Kidney (tissue), 14 donors: ENCODE data around the gene VPS37D. TPM values are rescaled to one million over a fixed set of nuclear protein-coding genes. Genes with fewer than 3 reads are reported as not detected.

Experiments
- DNase-seq, 5 donors: peaks; one replicate each; pipeline ENCODE4 v3.0.0-alpha.2; 2013 to 2020
- FAIRE-seq: peaks from 2 replicates; lab custom pipeline; 2012; peaks lifted over from hg19 to GRCh38; lab: Jason Lieb, UNC
- H3K27ac ChIP-seq, 2 donors: one replicate each; pipeline ENCODE4 v1.7.0; 2013; ENCODE audit warnings: low read depth in 2 of 2, low read length in 2 of 2, inconsistent platforms in 1 of 2
- H3K27me3 ChIP-seq: one replicate; pipeline ENCODE4 v1.7.1; 2013; ENCODE audit warnings: low read length, inconsistent platforms; ENCODE audit not compliant: control insufficient read depth, insufficient read depth
- H3K36me3 ChIP-seq, 3 donors: one replicate each; pipeline versions ENCODE4 v1.7.0 to v1.7.1; 2013; ENCODE audit warnings: low read length in 3 of 3, control low read depth in 1 of 3, inconsistent platforms in 1 of 3; ENCODE audit not compliant: insufficient read depth in 3 of 3, control insufficient read depth in 2 of 3
- H3K4me1 ChIP-seq, 3 donors: one replicate each; pipeline versions ENCODE4 v1.7.0 to v1.7.1; 2013; ENCODE audit warnings: low read length in 3 of 3, inconsistent platforms in 1 of 3, low read depth in 1 of 3; ENCODE audit not compliant: control insufficient read depth in 2 of 3, insufficient read depth in 2 of 3
- H3K4me3 ChIP-seq, 3 donors: one replicate each; pipeline versions ENCODE4 v1.7.0 to v1.8.1; 2013; ENCODE audit warnings: low read length in 3 of 3, control low read depth in 1 of 3, inconsistent platforms in 1 of 3
- H3K9ac ChIP-seq, 3 donors: one replicate each; pipeline versions ENCODE4 v1.7.0 to v1.7.1; 2013; ENCODE audit warnings: low read length in 3 of 3, control low read depth in 1 of 3, inconsistent platforms in 1 of 3
- H3K9me3 ChIP-seq, 3 donors: one replicate each; pipeline versions ENCODE4 v1.7.0 to v1.7.1; 2013; ENCODE audit warnings: low read length in 3 of 3, control low read depth in 1 of 3, inconsistent platforms in 1 of 3; ENCODE audit not compliant: control insufficient read depth in 2 of 3, insufficient read depth in 1 of 3
- intact Hi-C: fragments of 100-400 bp; cut with DNase I; formaldehyde crosslinking; loops from one replicate; pipeline ENCODE4 v1.11.1; 2022
- polyA plus RNA-seq: library from polyadenylated mRNA; stranded (reverse); fragments of 350-450 nt; fragmentation: Illumina TruSeq; extraction: RNeasy Lipid Tissue Mini Kit (QIAGEN cat#74804); gene quantifications from one replicate; pipeline ENCODE4 v1.2.3, GENCODE V29; 2014; ENCODE audit warnings: low read depth, low replicate concordance; ENCODE audit not compliant: insufficient read depth
- total RNA-seq: library from RNA; stranded (reverse); fragmentation: NEBNext Ultra II Directional; extraction: Animal tissue kit (Norgen Biotek cat#: 25700); gene quantifications from one replicate; pipeline ENCODE4 v1.2.1, GENCODE V29; 2021
- TF ChIP-seq, protein P1 (sequence below): IDR thresholded peaks from 3 replicates; pipeline ENCODE4 v1.5.1; 2012; ENCODE audit warnings: mild to moderate bottlenecking, moderate library complexity, borderline replicate concordance; ENCODE audit not compliant: insufficient read depth; ENCODE audit errors: extremely low read depth
- donor health status: control.
- donor health status: control.
- donor health status: control.
- donor health status: control.
- donor health status: control.
- donor health status: DM: yes; HTN: yes; CAD: no.
- donor health status: Normal renal cell carcinoma (clear cell type).

VPS37D gene
- total and polyA plus RNA-seq, 2 donors from 2014 or later = 13.2 to 19.3 TPM

DNA sequence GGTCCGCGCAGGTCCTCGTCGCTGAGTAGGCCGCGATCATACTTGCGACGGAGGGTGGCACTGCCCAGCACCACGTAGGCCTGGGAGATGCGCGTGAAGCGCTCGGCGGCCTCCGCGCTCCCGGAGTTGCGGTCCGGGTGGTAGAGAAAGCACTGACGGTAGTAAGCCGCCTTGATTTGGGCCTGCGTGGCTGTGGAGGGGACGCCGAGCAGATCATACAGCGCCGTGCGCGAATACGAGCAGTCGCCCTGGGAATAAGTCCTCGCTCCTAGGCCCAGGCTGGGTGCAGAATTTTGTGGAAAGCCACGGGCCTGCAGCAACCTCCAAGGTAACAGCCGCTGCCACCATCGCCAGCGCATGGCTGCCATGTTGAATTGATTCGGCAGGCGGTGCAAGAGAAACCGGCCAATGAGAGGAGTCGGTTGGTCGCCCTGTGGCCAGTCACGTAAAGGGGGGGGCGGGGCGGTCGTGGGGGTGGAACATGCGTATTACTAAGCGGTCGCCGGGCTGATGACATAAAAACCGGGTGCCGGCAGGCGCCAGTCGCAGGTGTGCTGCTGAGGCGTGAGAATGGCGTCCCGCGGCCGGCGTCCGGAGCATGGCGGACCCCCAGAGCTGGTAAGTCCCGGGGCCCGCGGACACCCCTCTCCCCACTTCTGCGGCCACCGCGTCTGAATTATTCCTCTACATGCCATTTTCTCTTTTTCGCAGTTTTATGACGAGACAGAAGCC, 15.6 kb downstream of the VPS37D start, which contains the start of the genes BUD23 and DNAJC30:
Gene BUD23, plus strand, starts transcription at position 542 of the 732 bp plus-strand sequence. Its CDS starts 29 bp downstream, at position 571.
Gene DNAJC30, minus strand, starts transcription at position 398 of the 732 bp plus-strand sequence. Its CDS starts 30 bp downstream, at position 368.
- intact Hi-C loops = no loop called here

DNA sequence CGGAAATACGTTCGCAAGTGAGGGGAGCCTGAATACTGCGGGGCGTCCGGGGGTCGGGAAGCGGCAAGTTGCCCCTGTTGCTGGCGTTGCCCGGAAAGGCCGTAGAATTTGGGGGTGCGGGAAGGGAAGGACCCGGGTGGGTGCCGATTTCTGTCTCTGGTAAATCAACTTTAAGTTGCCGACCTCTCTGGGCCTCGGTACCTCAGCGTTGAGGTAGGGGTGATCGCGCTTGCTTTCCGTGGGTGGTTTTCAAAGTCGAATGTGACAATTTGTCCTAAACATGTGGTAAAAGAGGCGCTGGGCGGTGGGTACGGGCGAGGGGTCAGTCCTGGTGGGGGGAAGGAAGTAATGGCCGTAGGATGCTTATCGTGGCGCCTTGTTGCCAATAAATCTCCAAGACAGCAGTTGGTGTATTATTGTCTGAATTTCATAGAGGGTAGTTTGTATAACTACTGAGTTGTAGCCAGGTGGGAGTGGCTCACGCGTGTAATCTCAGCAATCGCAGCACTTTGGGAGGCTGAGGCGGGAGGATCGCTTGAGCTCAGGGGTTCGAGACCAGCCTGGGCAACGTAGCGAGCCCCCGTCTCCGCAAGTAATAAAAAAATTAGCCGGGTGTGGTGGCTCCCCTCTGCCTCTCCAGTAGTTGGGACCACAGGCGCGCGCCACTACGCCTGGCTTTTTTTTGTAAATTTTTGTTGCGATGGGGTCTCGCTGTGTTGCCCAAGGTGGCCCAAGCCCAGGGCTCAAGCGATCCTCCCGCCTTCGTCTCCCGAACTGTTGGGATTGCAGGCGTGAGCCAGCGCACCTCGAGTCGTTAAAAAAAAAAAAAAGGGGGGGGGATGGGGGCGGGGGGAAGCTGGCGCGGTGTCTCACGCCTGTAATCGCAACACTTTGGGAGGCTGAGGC, 16.4 kb downstream of the VPS37D start:
- H3K36me3 ChIP-seq = peaks cover 2 to 11% (median 3%) of the 10 kb centered on the region in 3 donors
- no peak overlapping the region for H3K27ac ChIP-seq
- intact Hi-C loops = no loop called here
- no peaks in the 10 kb centered on the region for H3K27me3 ChIP-seq
- H3K9me3 ChIP-seq = no peaks in the 10 kb centered on the region
- FAIRE-seq = no peak
- DNase-seq = peak in 2 of 5 donors; percentile 50 to 74
- TF ChIP-seq, protein P1, sequence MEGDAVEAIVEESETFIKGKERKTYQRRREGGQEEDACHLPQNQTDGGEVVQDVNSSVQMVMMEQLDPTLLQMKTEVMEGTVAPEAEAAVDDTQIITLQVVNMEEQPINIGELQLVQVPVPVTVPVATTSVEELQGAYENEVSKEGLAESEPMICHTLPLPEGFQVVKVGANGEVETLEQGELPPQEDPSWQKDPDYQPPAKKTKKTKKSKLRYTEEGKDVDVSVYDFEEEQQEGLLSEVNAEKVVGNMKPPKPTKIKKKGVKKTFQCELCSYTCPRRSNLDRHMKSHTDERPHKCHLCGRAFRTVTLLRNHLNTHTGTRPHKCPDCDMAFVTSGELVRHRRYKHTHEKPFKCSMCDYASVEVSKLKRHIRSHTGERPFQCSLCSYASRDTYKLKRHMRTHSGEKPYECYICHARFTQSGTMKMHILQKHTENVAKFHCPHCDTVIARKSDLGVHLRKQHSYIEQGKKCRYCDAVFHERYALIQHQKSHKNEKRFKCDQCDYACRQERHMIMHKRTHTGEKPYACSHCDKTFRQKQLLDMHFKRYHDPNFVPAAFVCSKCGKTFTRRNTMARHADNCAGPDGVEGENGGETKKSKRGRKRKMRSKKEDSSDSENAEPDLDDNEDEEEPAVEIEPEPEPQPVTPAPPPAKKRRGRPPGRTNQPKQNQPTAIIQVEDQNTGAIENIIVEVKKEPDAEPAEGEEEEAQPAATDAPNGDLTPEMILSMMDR = no peak
- peak overlapping the region; percentile 77 to 98 (median 81) for H3K4me3 ChIP-seq
- H3K4me1 ChIP-seq = peaks cover 4 to 15% (median 13%) of the 10 kb centered on the region in 3 donors
- H3K9ac ChIP-seq = peak overlapping the region; percentile 44 to 96 (median 77)

More for the DNA sequence above, 15.6 kb downstream of the VPS37D start, which contains the start of the genes BUD23 and DNAJC30:
- peak within 1 kb of the TSS; percentile 91 to 96 (median 95) for H3K9ac ChIP-seq
- H3K27ac ChIP-seq = peak within 1 kb of the TSS; percentile 63 to 89
- TF ChIP-seq, protein P1 = peak; percentile 27
- DNase-seq = peak; percentile 96 to 99 (median 99)
- peaks cover 4 to 15% (median 13%) of the 10 kb centered on the region in 3 donors for H3K4me1 ChIP-seq
- H3K4me3 ChIP-seq = peak within 1 kb of the TSS; percentile 89 to 98 (median 96)
- no peaks in the 10 kb centered on the region for H3K27me3 ChIP-seq
- FAIRE-seq = no peak
- peaks cover 0 to 6% (median 2%) of the 10 kb centered on the region in 3 donors for H3K36me3 ChIP-seq
- no peaks in the 10 kb centered on the region for H3K9me3 ChIP-seq

DNA sequence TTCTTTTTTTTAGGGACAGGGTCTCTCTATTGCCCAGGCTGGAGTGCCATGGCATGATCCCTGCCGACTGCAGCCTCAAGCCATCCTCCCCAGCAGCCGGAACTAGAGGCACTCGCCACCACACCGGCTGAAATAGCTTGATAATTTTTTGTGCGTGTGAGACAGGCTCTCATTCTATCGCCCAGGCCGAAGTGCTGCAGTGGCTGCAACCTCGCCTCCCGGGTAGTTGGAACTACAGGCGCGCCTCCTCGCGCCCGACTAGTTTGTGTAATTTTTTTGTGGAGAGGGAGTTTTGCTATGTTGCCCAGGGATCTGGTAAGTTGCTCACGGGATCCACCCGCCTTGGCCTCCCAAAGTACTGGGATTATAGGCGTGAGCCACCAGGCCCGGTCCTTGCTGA, 17.7 kb downstream of the VPS37D start:
- intact Hi-C loops = no loop called here
- TF ChIP-seq, protein P1 = no peak
- Histone ChIP-seq H3K27me3 (no peaks in the 10 kb centered on the region), H3K36me3 (peaks cover 3 to 11% (median 3%) of the 10 kb centered on the region in 3 donors), H3K27ac (no peak overlapping the region), H3K4me3 (no peak overlapping the region), H3K9ac (no peak overlapping the region), H3K9me3 (no peaks in the 10 kb centered on the region), H3K4me1 (peaks cover 4 to 15% (median 13%) of the 10 kb centered on the region in 3 donors)
- DNase-seq (peak in 1 of 5 donors; percentile 53), FAIRE-seq (no peak)
